ENCODE results near the gene TPGS1. TPM values are rescaled to one million over a fixed set of nuclear protein-coding genes. Genes with fewer than 3 reads are reported as not detected.

TPGS1 gene
- total and polyA plus RNA-seq, 2 donors (not counting 1 experiment from before 2014, with no cell fraction given) = 8.1 to 33.8 TPM

DNA sequence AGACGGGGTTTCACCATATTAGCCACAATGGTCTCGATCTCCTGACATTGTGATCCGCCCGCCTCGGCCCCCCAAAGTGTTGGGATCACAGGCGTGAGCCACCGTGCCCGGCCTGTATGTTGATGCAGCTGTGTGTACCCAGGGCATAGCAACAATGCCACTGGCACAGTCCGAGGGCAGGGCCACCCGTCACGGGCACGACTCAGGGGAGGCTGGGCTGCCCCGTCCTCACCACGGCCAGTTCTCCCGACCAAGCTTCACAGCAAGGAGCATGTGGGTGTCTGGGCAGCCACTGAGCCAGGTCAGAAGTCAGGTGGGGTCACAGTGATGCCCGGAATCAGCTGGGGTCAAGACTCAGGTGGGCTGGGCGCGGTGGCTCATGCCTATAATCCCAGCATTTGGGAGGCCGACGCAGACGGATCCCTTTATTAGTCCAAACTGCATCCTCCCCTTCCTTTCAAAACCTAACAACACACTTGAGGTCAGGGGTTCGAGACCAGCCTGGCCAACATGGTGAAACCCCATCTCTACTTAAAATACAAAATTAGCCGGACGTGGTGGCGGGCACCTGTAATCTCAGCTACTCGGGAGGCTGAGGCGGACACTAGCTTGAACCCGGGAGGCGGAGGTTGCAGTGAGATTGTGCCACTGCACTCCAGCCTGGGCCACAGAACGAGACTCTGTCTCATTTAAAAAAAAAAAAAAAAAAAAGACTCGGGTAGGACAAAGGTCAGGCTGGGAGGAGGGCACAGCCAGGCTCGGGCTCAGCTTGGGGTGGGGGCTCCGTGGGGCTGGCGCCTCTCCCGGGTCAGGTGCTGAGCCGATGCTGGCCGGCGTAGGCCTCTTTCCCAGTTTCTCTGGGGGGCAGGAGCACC lies 23.1 kb downstream of the TPGS1 start:
- H3K27me3 ChIP-seq (replicated peaks in 1 of 4; ENCODE audit: control extremely low read depth in 1 of 4, control insufficient read depth in 3 of 4, insufficient read depth in 4 of 4, low read length in 3 of 4) = peaks cover 0 to under 1% (median 0%) of the 10 kb centered on the region in 4 experiments
- Mint-ChIP-seq H3K9me3 (ENCODE audit: insufficient read depth) (no peaks in the 10 kb centered on the region), H3K27me3 (peaks cover 8% of the 10 kb centered on the region), H3K4me1 (peaks cover 13% of the 10 kb centered on the region), H3K4me3 (peak overlapping the region; percentile 89), H3K27ac (peak overlapping the region; percentile 88)
- WGBS (ENCODE audit: insufficient coverage) = 72% methylated on average over 31 of the region's 38 CpGs
- peak overlapping the region; percentile 98 for H2AFZ ChIP-seq (ENCODE audit: insufficient read depth, low read depth, low read length, poor library complexity, severe bottlenecking)
- H3K9ac ChIP-seq (ENCODE audit: low read length) = peak overlapping the region; percentile 82
- peak overlapping the region; percentile 93 for H3K4me2 ChIP-seq (replicated peaks; ENCODE audit: low read depth, low read length, poor library complexity, severe bottlenecking)
- H3K27ac ChIP-seq (ENCODE audit: low read length in 2 of 2) = peak overlapping the region; percentile 41 to 79
- H3K4me1 ChIP-seq (ENCODE audit: control insufficient read depth in 2 of 2, insufficient read depth in 2 of 2, low read length in 2 of 2) = peaks cover 12 to 25% of the 10 kb centered on the region in 2 donors
- no peak for ATAC-seq (ENCODE audit: low read depth)
- peak overlapping the region in 4 of 5 experiments; percentile 60 to 83 (median 76) for H3K4me3 ChIP-seq (ENCODE audit: control extremely low read depth in 1 of 5, extremely low read depth in 1 of 5, insufficient read depth in 1 of 5, low read depth in 2 of 5, low read length in 4 of 5)
- intact Hi-C loops (cut with micrococcal nuclease) = loop anchor here (1.0 to 2.0 kb wide), 4 partner anchors 23 to 132 kb away; partner anchors contain the start of genes BSG, RNF126 and TPGS1
- H4K20me1 ChIP-seq (ENCODE audit: control insufficient read depth, insufficient read depth, low read length, poor library complexity, severe bottlenecking) = peaks cover 35% of the 10 kb centered on the region
- peaks cover 0 to 8% (median 0%) of the 10 kb centered on the region in 3 donors for H3K9me3 ChIP-seq (ENCODE audit: control extremely low read depth in 1 of 3, control insufficient read depth in 2 of 3, insufficient read depth in 1 of 3, low read length in 2 of 3)
- H3K79me2 ChIP-seq (ENCODE audit: control insufficient read depth, insufficient read depth, low read length) = peaks cover 36% of the 10 kb centered on the region
- no peaks in the 10 kb centered on the region for H3K36me3 ChIP-seq (replicated peaks in 1 of 2; ENCODE audit: control extremely low read depth in 1 of 2, control insufficient read depth in 1 of 2, extremely low read depth in 1 of 2, insufficient read depth in 2 of 2, low read length in 1 of 2)
- TF ChIP-seq, protein P1, sequence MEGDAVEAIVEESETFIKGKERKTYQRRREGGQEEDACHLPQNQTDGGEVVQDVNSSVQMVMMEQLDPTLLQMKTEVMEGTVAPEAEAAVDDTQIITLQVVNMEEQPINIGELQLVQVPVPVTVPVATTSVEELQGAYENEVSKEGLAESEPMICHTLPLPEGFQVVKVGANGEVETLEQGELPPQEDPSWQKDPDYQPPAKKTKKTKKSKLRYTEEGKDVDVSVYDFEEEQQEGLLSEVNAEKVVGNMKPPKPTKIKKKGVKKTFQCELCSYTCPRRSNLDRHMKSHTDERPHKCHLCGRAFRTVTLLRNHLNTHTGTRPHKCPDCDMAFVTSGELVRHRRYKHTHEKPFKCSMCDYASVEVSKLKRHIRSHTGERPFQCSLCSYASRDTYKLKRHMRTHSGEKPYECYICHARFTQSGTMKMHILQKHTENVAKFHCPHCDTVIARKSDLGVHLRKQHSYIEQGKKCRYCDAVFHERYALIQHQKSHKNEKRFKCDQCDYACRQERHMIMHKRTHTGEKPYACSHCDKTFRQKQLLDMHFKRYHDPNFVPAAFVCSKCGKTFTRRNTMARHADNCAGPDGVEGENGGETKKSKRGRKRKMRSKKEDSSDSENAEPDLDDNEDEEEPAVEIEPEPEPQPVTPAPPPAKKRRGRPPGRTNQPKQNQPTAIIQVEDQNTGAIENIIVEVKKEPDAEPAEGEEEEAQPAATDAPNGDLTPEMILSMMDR (IDR thresholded peaks at IDR 0.05) = no peak
- no peak for TF ChIP-seq EZH2 (IDR thresholded peaks at IDR 0.05; ENCODE audit: borderline replicate concordance, insufficient read depth, low read depth, low read length, poor library complexity, severe bottlenecking)
- DNase-seq = no peak
- POLR2A ChIA-PET = interaction anchor here (0.5 to 2.0 kb wide), 4 partner anchors 24 to 1366 kb away, joined by 3 to 5 read pairs (median 4); no protein-coding TSS in a partner anchor
- CTCF ChIA-PET = interaction anchor here (1.0 to 3.8 kb wide), 2 partner anchors 20 to 24 kb away, joined by 3 to 24 read pairs; no protein-coding TSS in a partner anchor
